H1 (cell line): ENCODE data around the gene ASF1A. TPM values are rescaled to one million over a fixed set of nuclear protein-coding genes. Genes with fewer than 3 reads are reported as not detected.

Source experiments
- HDAC6 ChIP-seq: IDR thresholded peaks from one replicate; pipeline ENCODE4 v1.7.1; 2012; ENCODE audit warnings: low read depth, mild to moderate bottlenecking, inconsistent platforms, low read length, moderate library complexity
- JUN ChIP-seq: IDR thresholded peaks from 2 replicates; pipeline ENCODE4 v1.6.1; 2011; ENCODE audit warnings: low read depth, mild to moderate bottlenecking, improper control_type of control experiment, low read length
- KDM5A ChIP-seq: fragments of 200-600 bp; IDR thresholded peaks from 2 replicates; pipeline ENCODE4 v1.7.1; 2012; ENCODE audit warnings: mild to moderate bottlenecking, low read length, inconsistent platforms, mixed read lengths
- POLR2A ChIP-seq, 2 experiments: IDR thresholded peaks; 1 replicate in 1 of 2; 2 replicates in 1 of 2; pipeline ENCODE4 v1.6.1; 2011; ENCODE audit warnings: low read depth in 2 of 2, low read length in 2 of 2, mild to moderate bottlenecking in 2 of 2; ENCODE audit errors: control extremely low read depth in 1 of 2
- TAF7 ChIP-seq: optimal IDR thresholded peaks from 2 replicates; pipeline ENCODE3; 2011; ENCODE audit warnings: low read depth, mild to moderate bottlenecking, inconsistent platforms, low read length, moderate library complexity, borderline replicate concordance
- TBP ChIP-seq: IDR thresholded peaks from 2 replicates; pipeline ENCODE4 v1.6.1; 2011; ENCODE audit warnings: low read depth, low read length, improper control_type of control experiment
- YY1 ChIP-seq: IDR thresholded peaks from 2 replicates; pipeline ENCODE4 v1.6.1; 2011; ENCODE audit warnings: low read depth, mild to moderate bottlenecking, low read length
- ZNF274 ChIP-seq: IDR thresholded peaks from 2 replicates; pipeline ENCODE4 v1.7.0; 2012; ENCODE audit warnings: low read length, borderline replicate concordance; ENCODE audit errors: extremely low read depth
- polyA plus RNA-seq, 7 experiments: library from polyadenylated mRNA; depleted of rRNA in 3 of 7; stranded (reverse) in 5 of 7; unstranded in 2 of 7; fragments of >200 nt in 5 of 7; fragments of 200-250 nt in 2 of 7; gene quantifications; 1 replicate in 5 of 7; 2 replicates in 1 of 7; 4 replicates in 1 of 7; pipeline versions ENCODE4 v1.2.1 to v1.2.3, GENCODE V29; 2011 to 2013; ENCODE audit warnings: missing spikeins in 2 of 7, mixed read lengths in 2 of 7
- total RNA-seq: library from RNA; stranded (reverse); fragmentation: NEBNext Ultra II Directional; extraction: Animal tissue kit (Norgen Biotek cat#: 25700); gene quantifications from 2 replicates; pipeline ENCODE4 v1.2.1, GENCODE V29; 2021

The ASF1A gene
- total and polyA plus RNA-seq, 2 of the 8 experiments (the other 6 are each of a cell fraction or from before 2014, with no cell fraction given) = 11.4 to 50.2 TPM

DNA sequence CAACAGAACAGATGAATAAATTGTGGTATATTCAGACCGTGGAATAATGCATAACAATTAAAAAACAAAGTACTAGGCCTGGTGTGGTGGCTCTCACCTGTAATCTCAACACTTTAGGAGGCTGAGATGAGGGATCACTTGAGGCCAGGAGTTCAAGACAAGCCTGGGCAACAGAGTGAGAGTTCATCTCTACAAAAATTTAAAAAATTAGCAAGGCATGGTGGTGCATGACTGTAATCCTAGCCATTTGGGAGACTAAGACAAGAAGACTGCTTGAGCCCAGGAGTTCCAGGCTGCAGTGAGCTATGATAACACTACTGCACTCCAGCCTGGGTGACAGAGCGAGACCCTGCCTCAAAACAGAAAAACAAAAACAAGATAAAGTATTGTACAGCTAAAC, 16.1 kb upstream of the ASF1A start (continued):
- no peak for TF ChIP-seq TAF7
- no peak for TF ChIP-seq TBP
- no peak for TF ChIP-seq YY1
- TF ChIP-seq ZNF274 = no peak
- no peak for TF ChIP-seq KDM5A
- TF ChIP-seq POLR2A (IDR thresholded peaks at IDR 0.05; ENCODE audit: control extremely low read depth in 1 of 2, low read depth in 2 of 2, low read length in 2 of 2) = no peak
- no peak for TF ChIP-seq HDAC6
- TF ChIP-seq JUN = no peak
